SK-N-SH (cell line): ENCODE measurements around the gene RNU6-9. TPM values are rescaled to one million over a fixed set of nuclear protein-coding genes. Genes with fewer than 3 reads are reported as not detected.

ENCODE experiments used
- CTCF ChIA-PET: fragments of 300-600, 350-600 bp; formaldehyde crosslinking; extraction: SDS; loops from one replicate; lab custom pipeline; 2021; lab: Yijun Ruan, JAX
- POLR2A ChIA-PET: fragments of 350-600 bp; sonication (Branson Sonifier 250); formaldehyde crosslinking; extraction: SDS; loops from one replicate; lab custom pipeline; 2020; ENCODE audit warnings: antibody characterized with exemption, inconsistent platforms; lab: Yijun Ruan, JAX
- DNase-seq: peaks from one replicate; pipeline ENCODE4 v3.0.0; 2012
- H2AFZ ChIP-seq: fragments of 200-600 bp; sonication (generic); 2 replicates; pipeline ENCODE4 v1.8.1; 2016; ENCODE audit warnings: antibody characterized with exemption, mild to moderate bottlenecking, low read depth
- H3F3A ChIP-seq: fragments of 200-600 bp; sonication (generic); replicated peaks from 2 replicates; pipeline ENCODE3; 2016; ENCODE audit warnings: antibody characterized with exemption, mild to moderate bottlenecking; ENCODE audit not compliant: insufficient read depth
- H3K27ac ChIP-seq, 2 experiments: fragments of 200-500 bp in 1 of 2; fragments of 200-600 bp in 1 of 2; sonication (Bioruptor generic) in 1 of 2; sonication (generic), shearing (Covaris generic) in 1 of 2; 2 replicates each; pipeline versions ENCODE4 v1.5.1 to v1.6.1; 2014 to 2016; ENCODE audit warnings: low read depth in 2 of 2, inconsistent platforms in 1 of 2, low read length in 1 of 2, mild to moderate bottlenecking in 1 of 2, mixed read lengths in 1 of 2
- H3K27me3 ChIP-seq: fragments of 200-600 bp; sonication (generic), shearing (Covaris generic); 2 replicates; pipeline ENCODE4 v1.6.1; 2016; ENCODE audit warnings: mixed run types; ENCODE audit not compliant: insufficient read depth
- H3K36me3 ChIP-seq, 2 experiments: fragments of 200-500 bp in 1 of 2; fragments of 200-600 bp in 1 of 2; sonication (Bioruptor generic) in 1 of 2; sonication (generic) in 1 of 2; replicated peaks in 1 of 2; 2 replicates each; pipeline versions ENCODE3 to v1.5.1; 2014 to 2016; ENCODE audit warnings: low read length in 1 of 2, mild to moderate bottlenecking in 1 of 2; ENCODE audit not compliant: insufficient read depth in 2 of 2, control insufficient read depth in 1 of 2
- H3K4me1 ChIP-seq, 2 experiments: fragments of 200-500 bp in 1 of 2; fragments of 200-600 bp in 1 of 2; sonication (Bioruptor generic) in 1 of 2; sonication (generic), shearing (Covaris generic) in 1 of 2; 2 replicates each; pipeline versions ENCODE4 v1.5.1 to v1.6.1; 2014 to 2016; ENCODE audit warnings: low read depth in 1 of 2, low read length in 1 of 2, mixed run types in 1 of 2; ENCODE audit not compliant: insufficient read depth in 2 of 2, control insufficient read depth in 1 of 2
- H3K4me2 ChIP-seq: fragments of 200-600 bp; sonication (generic), shearing (Covaris generic); 2 replicates; pipeline ENCODE4 v1.6.1; 2017; ENCODE audit warnings: mixed run types
- H3K4me3 ChIP-seq, 2 experiments: fragments of 200-500 bp in 1 of 2; fragments of 200-600 bp in 1 of 2; sonication (Bioruptor generic) in 1 of 2; sonication (generic), shearing (Covaris generic) in 1 of 2; 2 replicates each; pipeline versions ENCODE4 v1.5.1 to v1.8.1; 2014 to 2016; ENCODE audit warnings: low read depth in 2 of 2, inconsistent platforms in 1 of 2, low read length in 1 of 2, mild to moderate bottlenecking in 1 of 2, mixed read lengths in 1 of 2, moderate library complexity in 1 of 2
- H3K79me2 ChIP-seq: fragments of 200-600 bp; sonication (generic); 2 replicates; pipeline ENCODE4 v1.8.1; 2017; ENCODE audit warnings: mild to moderate bottlenecking; ENCODE audit not compliant: insufficient read depth
- H3K9ac ChIP-seq: fragments of 200-600 bp; sonication (generic); 2 replicates; pipeline ENCODE4 v1.6.1; 2017; ENCODE audit warnings: mixed run types
- H3K9me2 ChIP-seq: fragments of 200-600 bp; sonication (generic); 2 replicates; pipeline ENCODE4 v1.6.1; 2017; ENCODE audit warnings: mixed run types
- H3K9me3 ChIP-seq: fragments of 200-600 bp; sonication (generic); 2 replicates; pipeline ENCODE4 v1.6.1; 2017; ENCODE audit warnings: mixed run types, mild to moderate bottlenecking, moderate library complexity
- H4K20me1 ChIP-seq: fragments of 200-600 bp; sonication (generic); 2 replicates; pipeline ENCODE4 v1.6.1; 2017; ENCODE audit warnings: mild to moderate bottlenecking, mixed run types; ENCODE audit not compliant: insufficient read depth
- CHD2 ChIP-seq: fragments of 150-350 bp; IDR thresholded peaks from 2 replicates; pipeline ENCODE4 v1.6.1; 2018; ENCODE audit warnings: low read length; ENCODE audit not compliant: partially characterized antibody
- CTCF ChIP-seq: fragments of 200-600 bp; sonication (generic); IDR thresholded peaks from 2 replicates; pipeline ENCODE4 v1.6.1; 2017; ENCODE audit warnings: antibody characterized with exemption, mild to moderate bottlenecking, moderate library complexity
- EP300 ChIP-seq, 2 experiments: IDR thresholded peaks; 2 replicates each; pipeline versions ENCODE4 v1.4.0 to v1.6.1; 2012; ENCODE audit warnings: borderline replicate concordance in 1 of 2, low read depth in 1 of 2, low read length in 1 of 2
- FOSL2 ChIP-seq: IDR thresholded peaks from 2 replicates; pipeline ENCODE4 v1.4.0; 2012; ENCODE audit warnings: low read depth, mild to moderate bottlenecking, moderate library complexity, borderline replicate concordance
- FOXM1 ChIP-seq: IDR thresholded peaks from 2 replicates; pipeline ENCODE4 v1.4.0; 2012; ENCODE audit warnings: low read depth, mild to moderate bottlenecking
- GABPA ChIP-seq: IDR thresholded peaks from 2 replicates; pipeline ENCODE4 v1.4.0; 2012; ENCODE audit warnings: low read depth, mild to moderate bottlenecking
- GATA2 ChIP-seq: sonication (generic); formaldehyde crosslinking; IDR thresholded peaks from 2 replicates; pipeline ENCODE4 v1.5.0; 2020; ENCODE audit warnings: mild to moderate bottlenecking, missing genetic modification reagents
- IRF3 ChIP-seq: fragments of 150-350 bp; IDR thresholded peaks from 2 replicates; pipeline ENCODE4 v1.6.1; 2016; ENCODE audit warnings: mild to moderate bottlenecking, low read depth, low read length
- MAX ChIP-seq: IDR thresholded peaks from 2 replicates; pipeline ENCODE4 v1.4.0; 2012; ENCODE audit warnings: low read depth
- MEF2A ChIP-seq: IDR thresholded peaks from 2 replicates; pipeline ENCODE4 v1.4.0; 2012; ENCODE audit warnings: low read depth, borderline replicate concordance
- NRF1 ChIP-seq: IDR thresholded peaks from 2 replicates; pipeline ENCODE4 v1.6.1; 2012; ENCODE audit warnings: low read depth, mild to moderate bottlenecking, low read length
- RFX5 ChIP-seq: IDR thresholded peaks from 2 replicates; pipeline ENCODE4 v1.6.1; 2012; ENCODE audit warnings: mild to moderate bottlenecking, improper control_type of control experiment, low read length
- RXRA ChIP-seq: IDR thresholded peaks from 2 replicates; pipeline ENCODE4 v1.4.0; 2012; ENCODE audit warnings: low read depth, mild to moderate bottlenecking, borderline replicate concordance
- SIN3A ChIP-seq: IDR thresholded peaks from 2 replicates; pipeline ENCODE4 v1.6.1; 2012; ENCODE audit warnings: low read depth, mild to moderate bottlenecking, low read length, moderate library complexity, borderline replicate concordance
- TEAD4 ChIP-seq: IDR thresholded peaks from 2 replicates; pipeline ENCODE4 v1.4.0; 2012; ENCODE audit warnings: mild to moderate bottlenecking, borderline replicate concordance; ENCODE audit not compliant: insufficient read depth
- YY1 ChIP-seq: IDR thresholded peaks from 2 replicates; pipeline ENCODE4 v1.4.0; 2012; ENCODE audit warnings: low read depth, mild to moderate bottlenecking
- WGBS: methylation state at CpG from one replicate; pipeline ENCODE4 v1.1.6; 2017; ENCODE audit warnings: low lambda C conversion rate; 5-methylcytosine and 5-hydroxymethylcytosine counted together
- polyA plus RNA-seq, 3 experiments: library from polyadenylated mRNA; depleted of rRNA; stranded (reverse); fragments of >200 nt; gene quantifications; 2 replicates each; pipeline ENCODE4 v1.2.3, GENCODE V29; 2012
- TF ChIP-seq, protein P1 (sequence below): IDR thresholded peaks from 2 replicates; pipeline ENCODE4; 2012
- TF ChIP-seq, protein P2 (sequence below): IDR thresholded peaks from 2 replicates; pipeline ENCODE4 v1.6.1; 2012; ENCODE audit warnings: mild to moderate bottlenecking, low read depth, low read length, moderate library complexity

The RNU6-9 gene
- polyA plus RNA-seq, 1 of the 3 experiments (the other 2 are of a cell fraction) = not detected

GRCh38 chr19:900043-900301 is 6.7 kb downstream of the RNU6-9 start:
- Histone ChIP-seq H3K4me1 (no peaks in the 10 kb centered on the region; a peak in 1 of 4 replicates), H3K9me2 (no peaks in the 10 kb centered on the region), H2AFZ (no peak overlapping the region), H3K79me2 (peaks cover 31% of the 10 kb centered on the region), H3K9me3 (no peaks in the 10 kb centered on the region), H3K9ac (no peak overlapping the region), H3K36me3 (peaks cover 0 to 19% of the 10 kb centered on the region in 2 experiments), H3F3A (peaks cover 4% of the 10 kb centered on the region), H3K27ac (no peak overlapping the region), H3K4me2 (no peak overlapping the region), H3K4me3 (no peak overlapping the region), H4K20me1 (peaks cover 24% of the 10 kb centered on the region; the same call in 1 of the 2 replicates), H3K27me3 (no peaks in the 10 kb centered on the region)
- no peak for TF ChIP-seq RXRA
- TF ChIP-seq MAX = no peak
- TF ChIP-seq YY1 = no peak
- TF ChIP-seq IRF3 = no peak
- no peak for TF ChIP-seq GATA2 (CRISPR knock-in tag)
- TF ChIP-seq TEAD4 = no peak
- TF ChIP-seq GABPA = no peak
- TF ChIP-seq, protein P1, sequence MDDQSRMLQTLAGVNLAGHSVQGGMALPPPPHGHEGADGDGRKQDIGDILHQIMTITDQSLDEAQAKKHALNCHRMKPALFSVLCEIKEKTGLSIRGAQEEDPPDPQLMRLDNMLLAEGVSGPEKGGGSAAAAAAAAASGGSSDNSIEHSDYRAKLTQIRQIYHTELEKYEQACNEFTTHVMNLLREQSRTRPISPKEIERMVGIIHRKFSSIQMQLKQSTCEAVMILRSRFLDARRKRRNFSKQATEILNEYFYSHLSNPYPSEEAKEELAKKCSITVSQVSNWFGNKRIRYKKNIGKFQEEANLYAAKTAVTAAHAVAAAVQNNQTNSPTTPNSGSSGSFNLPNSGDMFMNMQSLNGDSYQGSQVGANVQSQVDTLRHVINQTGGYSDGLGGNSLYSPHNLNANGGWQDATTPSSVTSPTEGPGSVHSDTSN = no peak
- no peak for TF ChIP-seq RFX5
- TF ChIP-seq, protein P2, sequence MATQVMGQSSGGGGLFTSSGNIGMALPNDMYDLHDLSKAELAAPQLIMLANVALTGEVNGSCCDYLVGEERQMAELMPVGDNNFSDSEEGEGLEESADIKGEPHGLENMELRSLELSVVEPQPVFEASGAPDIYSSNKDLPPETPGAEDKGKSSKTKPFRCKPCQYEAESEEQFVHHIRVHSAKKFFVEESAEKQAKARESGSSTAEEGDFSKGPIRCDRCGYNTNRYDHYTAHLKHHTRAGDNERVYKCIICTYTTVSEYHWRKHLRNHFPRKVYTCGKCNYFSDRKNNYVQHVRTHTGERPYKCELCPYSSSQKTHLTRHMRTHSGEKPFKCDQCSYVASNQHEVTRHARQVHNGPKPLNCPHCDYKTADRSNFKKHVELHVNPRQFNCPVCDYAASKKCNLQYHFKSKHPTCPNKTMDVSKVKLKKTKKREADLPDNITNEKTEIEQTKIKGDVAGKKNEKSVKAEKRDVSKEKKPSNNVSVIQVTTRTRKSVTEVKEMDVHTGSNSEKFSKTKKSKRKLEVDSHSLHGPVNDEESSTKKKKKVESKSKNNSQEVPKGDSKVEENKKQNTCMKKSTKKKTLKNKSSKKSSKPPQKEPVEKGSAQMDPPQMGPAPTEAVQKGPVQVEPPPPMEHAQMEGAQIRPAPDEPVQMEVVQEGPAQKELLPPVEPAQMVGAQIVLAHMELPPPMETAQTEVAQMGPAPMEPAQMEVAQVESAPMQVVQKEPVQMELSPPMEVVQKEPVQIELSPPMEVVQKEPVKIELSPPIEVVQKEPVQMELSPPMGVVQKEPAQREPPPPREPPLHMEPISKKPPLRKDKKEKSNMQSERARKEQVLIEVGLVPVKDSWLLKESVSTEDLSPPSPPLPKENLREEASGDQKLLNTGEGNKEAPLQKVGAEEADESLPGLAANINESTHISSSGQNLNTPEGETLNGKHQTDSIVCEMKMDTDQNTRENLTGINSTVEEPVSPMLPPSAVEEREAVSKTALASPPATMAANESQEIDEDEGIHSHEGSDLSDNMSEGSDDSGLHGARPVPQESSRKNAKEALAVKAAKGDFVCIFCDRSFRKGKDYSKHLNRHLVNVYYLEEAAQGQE = no peak
- TF ChIP-seq FOSL2 = no peak
- TF ChIP-seq NRF1 = no peak
- TF ChIP-seq FOXM1 = no peak
- no peak for TF ChIP-seq EP300 (IDR thresholded peaks at IDR 0.05; ENCODE audit: borderline replicate concordance in 1 of 2, low read depth in 1 of 2, low read length in 1 of 2)
- no peak for TF ChIP-seq CHD2
- no peak for TF ChIP-seq SIN3A
- no peak for TF ChIP-seq CTCF
- TF ChIP-seq MEF2A = no peak
- ChIA-PET POLR2A (no interaction called here), CTCF (interaction anchor here (0.6 kb wide), 1 partner anchor 236 kb away, joined by 4 read pairs; no protein-coding TSS in a partner anchor)
- DNase-seq = no peak
- WGBS = 98% methylated on average over 10 of the region's 15 CpGs
